K562 (cell line): ENCODE measurements around the gene PIP4K2A. TPM values are rescaled to one million over a fixed set of nuclear protein-coding genes. Genes with fewer than 3 reads are reported as not detected.

Experiments
- FOXP1 ChIP-seq: sonication (generic); formaldehyde crosslinking; IDR thresholded peaks from 2 replicates; pipeline ENCODE4 v1.8.0; 2022; ENCODE audit warnings: mild to moderate bottlenecking, missing genetic modification reagents
- GTF2E2 ChIP-seq: fragments of 200-800 bp; sonication (Bioruptor generic); IDR thresholded peaks from 2 replicates; pipeline ENCODE4 v1.6.1; 2016; ENCODE audit warnings: missing genetic modification characterization, missing compliant biosample characterization
- HOMEZ ChIP-seq: fragments of 250-450 bp; sonication (Bioruptor Pico); IDR thresholded peaks from 2 replicates; pipeline ENCODE4 v1.4.0; 2020; ENCODE audit warnings: mild to moderate bottlenecking, moderate library complexity
- JUND ChIP-seq, 2 experiments: IDR thresholded peaks; 2 replicates in 1 of 2; 3 replicates in 1 of 2; pipeline ENCODE4 v1.6.1; 2011; ENCODE audit warnings: borderline replicate concordance in 2 of 2, low read depth in 2 of 2, low read length in 2 of 2, improper control_type of control experiment in 1 of 2, missing biosample characterization in 1 of 2, missing genetic modification characterization in 1 of 2, missing genetic modification reagents in 1 of 2
- LEF1 ChIP-seq: fragments of 450-650 bp; IDR thresholded peaks from 2 replicates; pipeline ENCODE4 v1.6.1; 2016; ENCODE audit warnings: mild to moderate bottlenecking
- MAFF ChIP-seq: IDR thresholded peaks from 2 replicates; pipeline ENCODE4 v1.6.1; 2012; ENCODE audit warnings: low read length, improper control_type of control experiment
- MXI1 ChIP-seq: IDR thresholded peaks from 2 replicates; pipeline ENCODE4 v1.6.1; 2011; ENCODE audit warnings: low read depth, mild to moderate bottlenecking, improper control_type of control experiment, low read length
- NONO ChIP-seq, 2 experiments: fragments of 200-400 bp in 1 of 2; fragments of 450-650 bp in 1 of 2; formaldehyde crosslinking in 1 of 2; IDR thresholded peaks; 2 replicates each; pipeline ENCODE4 v1.6.1; 2017; ENCODE audit warnings: low read depth in 2 of 2, mild to moderate bottlenecking in 2 of 2, moderate library complexity in 2 of 2, low read length in 1 of 2
- NR2C1 ChIP-seq, 2 experiments: fragments of 450-650 bp; IDR thresholded peaks; 2 replicates each; pipeline ENCODE4 v1.6.1; 2017; ENCODE audit warnings: mild to moderate bottlenecking in 2 of 2, antibody characterized with exemption in 1 of 2, inconsistent platforms in 1 of 2, missing compliant biosample characterization in 1 of 2, missing genetic modification characterization in 1 of 2
- RNF2 ChIP-seq: sonication (generic); IDR thresholded peaks from 2 replicates; pipeline ENCODE4 v1.6.1; 2016
- SMAD2 ChIP-seq: fragments of 150-350 bp; IDR thresholded peaks from 2 replicates; pipeline ENCODE4 v1.6.1; 2014; ENCODE audit warnings: low read depth, mild to moderate bottlenecking, low read length
- SOX6 ChIP-seq: fragments of 450-650 bp; IDR thresholded peaks from 2 replicates; pipeline ENCODE4 v1.6.1; 2014; ENCODE audit warnings: mild to moderate bottlenecking
- SPI1 ChIP-seq: IDR thresholded peaks from 2 replicates; pipeline ENCODE4 v1.6.1; 2011; ENCODE audit warnings: low read depth, low read length, control low read depth, borderline replicate concordance
- TFAM ChIP-seq: fragments of 250-450 bp; sonication (Bioruptor Pico); conservative IDR thresholded peaks from 2 replicates; pipeline ENCODE4 v1.5.0; 2021; ENCODE audit warnings: mild to moderate bottlenecking, moderate library complexity
- TRIM25 ChIP-seq: fragments of 450-650 bp; IDR thresholded peaks from 2 replicates; pipeline ENCODE4 v1.7.0; 2016; ENCODE audit warnings: borderline replicate concordance
- ZFP30 ChIP-seq: fragments of 250-450 bp; sonication (Bioruptor Pico); IDR thresholded peaks from 2 replicates; pipeline ENCODE4 v1.8.0; 2022; ENCODE audit warnings: moderate library complexity, mild to moderate bottlenecking, inconsistent platforms, borderline replicate concordance
- ZNF124 ChIP-seq: sonication (generic); formaldehyde crosslinking; IDR thresholded peaks from 2 replicates; pipeline ENCODE4 v1.8.1; 2022; ENCODE audit warnings: missing genetic modification reagents
- ZNF277 ChIP-seq: fragments of 250-450 bp; sonication (Bioruptor Pico); IDR thresholded peaks from 2 replicates; pipeline ENCODE4 v1.8.0; 2022; ENCODE audit warnings: inconsistent platforms, mild to moderate bottlenecking, moderate library complexity, borderline replicate concordance
- ZNF696 ChIP-seq: fragments of 250-450 bp; sonication (Bioruptor Pico); conservative IDR thresholded peaks from 2 replicates; pipeline ENCODE4 v1.4.0; 2020; ENCODE audit warnings: mild to moderate bottlenecking, moderate library complexity
- ZNF77 ChIP-seq: fragments of 250-450 bp; sonication (Bioruptor Pico); IDR thresholded peaks from 2 replicates; pipeline ENCODE4 v1.5.0; 2020
- polyA plus RNA-seq, 8 experiments: library from polyadenylated mRNA; depleted of rRNA in 4 of 8; stranded (reverse) in 5 of 8; unstranded in 3 of 8; fragments of >200 nt; fragmentation: Nextera tagmentation in 2 of 8; fragmentation: Illumina TruSeq in 1 of 8; extraction: Ambion mirVana in 2 of 8; extraction: Trizol in 1 of 8; gene quantifications; 2 replicates each; pipeline versions ENCODE4 v1.2.1 to v1.2.3, GENCODE V29; 2011 to 2014; ENCODE audit warnings: inconsistent platforms in 1 of 8, missing spikeins in 1 of 8
- total RNA-seq, 7 experiments: library from RNA; depleted of rRNA in 6 of 7; stranded (reverse); fragments of >200 nt in 6 of 7; fragmentation: Illumina TruSeq in 2 of 7; extraction: Trizol in 2 of 7; gene quantifications; 2 replicates each; pipeline versions ENCODE4 v1.2.1 to v1.2.3, GENCODE V29; 2011 to 2021; ENCODE audit warnings: low replicate concordance in 1 of 7
- TF ChIP-seq, protein P1 (sequence below), 2 experiments: fragments of 450-650 bp in 1 of 2; sonication (generic) in 1 of 2; formaldehyde crosslinking in 1 of 2; IDR thresholded peaks in 1 of 2; conservative IDR thresholded peaks in 1 of 2; 2 replicates each; pipeline versions ENCODE4 v1.6.1 to v1.8.1; 2016 to 2023; ENCODE audit warnings: mild to moderate bottlenecking in 2 of 2, moderate library complexity in 2 of 2, inconsistent platforms in 1 of 2, missing genetic modification reagents in 1 of 2

PIP4K2A gene
- total and polyA plus RNA-seq, 9 of the 15 experiments (the other 6 are each of a cell fraction or from before 2014, with no cell fraction given) = 35.6 to 117 (median 71.9) TPM

- TF ChIP-seq, protein P1, sequence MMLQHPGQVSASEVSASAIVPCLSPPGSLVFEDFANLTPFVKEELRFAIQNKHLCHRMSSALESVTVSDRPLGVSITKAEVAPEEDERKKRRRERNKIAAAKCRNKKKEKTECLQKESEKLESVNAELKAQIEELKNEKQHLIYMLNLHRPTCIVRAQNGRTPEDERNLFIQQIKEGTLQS (IDR thresholded peaks at IDR 0.05) = peak; percentile 17; the same call in 1 of the 2 replicates
- TF ChIP-seq, protein P1 (CRISPR knock-in tag; conservative IDR thresholded peaks at IDR 0.05) = no peak
- TF ChIP-seq ZFP30 (no peak), SOX6 (peak; percentile 53; the same call in 1 of the 2 replicates), ZNF696 (CRISPR knock-in tag) (no peak), SPI1 (no peak), LEF1 (0 out of 2 replicates have a peak, but pooled peaks have one; percentile 21), NONO (IDR thresholded peaks at IDR 0.05; ENCODE audit: low read depth in 2 of 2, low read length in 1 of 2) (no peak), NR2C1 (IDR thresholded peaks at IDR 0.05) (no peak), NR2C1 (tag; IDR thresholded peaks at IDR 0.05) (0 out of 2 replicates have a peak, but pooled peaks have one; percentile 37), MAFF (no peak), RNF2 (no peak; the same call in 1 of the 2 replicates), ZNF77 (CRISPR knock-in tag) (no peak), MXI1 (no peak), HOMEZ (CRISPR knock-in tag) (no peak), FOXP1 (CRISPR knock-in tag) (no peak), JUND (IDR thresholded peaks at IDR 0.05; ENCODE audit: borderline replicate concordance, low read depth, low read length) (no peak), JUND (tag; IDR thresholded peaks at IDR 0.05; ENCODE audit: borderline replicate concordance, low read depth, low read length) (0 out of 3 replicates have a peak, but pooled peaks have one; percentile 5), SMAD2 (no peak), GTF2E2 (tag) (no peak), ZNF277 (CRISPR knock-in tag) (no peak), ZNF124 (no peak), TRIM25 (no peak), TFAM (CRISPR knock-in tag) (no peak)
Measured at GRCh38 chr10:22623633-22624253, 90.6 kb downstream of the PIP4K2A start (continued).
